Measurements from ENCODE around the gene GNB1L.

GRCh38 chr22:19747551-19747950 is 107.1 kb downstream of the GNB1L start:
- TF ChIP-seq CTCF (conservative IDR thresholded peaks at IDR 0.05 in 1 of 2, IDR thresholded peaks at IDR 0.05 in 1 of 2; ENCODE audit: extremely low read depth in 1 of 2, insufficient read depth in 1 of 2, low read depth in 1 of 2, low read length in 2 of 2) (no peak), EZH2 (IDR thresholded peaks at IDR 0.05; ENCODE audit: borderline replicate concordance, low read length) (no peak)
